IMR-90 (cell line): ENCODE results near the gene ERCC4. TPM values are rescaled to one million over a fixed set of nuclear protein-coding genes. Genes with fewer than 3 reads are reported as not detected.

ENCODE experiments used
- ATAC-seq: fragments of 200-7000 bp; cut with Tn5 transposase; 2 replicates; pipeline ENCODE4 v1.9.1; 2020; ENCODE audit warnings: low read depth, mild to moderate bottlenecking, moderate library complexity
- BruUV-seq: library from RNA; stranded (reverse); fragments of 400-500 nt; replicated peaks from 2 replicates; lab custom pipeline; 2021; lab: Mats Ljungman, UMichigan
- CTCF ChIA-PET: fragments of 300-600 bp; formaldehyde crosslinking; extraction: SDS; loops from one replicate; lab custom pipeline; 2021; ENCODE audit warnings: antibody characterized with exemption; lab: Yijun Ruan, JAX
- POLR2A ChIA-PET: fragments of 300-600 bp; sonication (Branson Sonifier 250); formaldehyde crosslinking; loops from one replicate; lab custom pipeline; 2022; ENCODE audit warnings: antibody characterized with exemption; ENCODE audit not compliant: unreplicated experiment; lab: Charles Lee
- DNase-seq: peaks from one replicate; pipeline ENCODE4 v3.0.0; 2013
- H2AFZ ChIP-seq: replicated peaks from 2 replicates; pipeline ENCODE3; 2013; ENCODE audit warnings: low read length, mild to moderate bottlenecking; ENCODE audit not compliant: poor library complexity
- H2AK5ac ChIP-seq: 2 replicates; pipeline ENCODE4 v1.6.1; 2013; ENCODE audit warnings: low read depth, low read length, inconsistent platforms
- H2AK9ac ChIP-seq: replicated peaks from 2 replicates; pipeline ENCODE3; 2013; ENCODE audit warnings: mild to moderate bottlenecking, low read depth, low read length, moderate library complexity; ENCODE audit not compliant: poor library complexity
- H2BK120ac ChIP-seq: 2 replicates; pipeline ENCODE4 v1.6.1; 2013; ENCODE audit warnings: low read depth, low read length, inconsistent platforms
- H2BK15ac ChIP-seq: 3 replicates; pipeline ENCODE4 v1.6.1; 2013; ENCODE audit warnings: low read depth, low read length, inconsistent platforms
- H2BK20ac ChIP-seq: 2 replicates; pipeline ENCODE4 v1.6.1; 2013; ENCODE audit warnings: low read depth, mild to moderate bottlenecking, inconsistent platforms, low read length, moderate library complexity
- H2BK5ac ChIP-seq: 2 replicates; pipeline ENCODE4 v1.6.1; 2013; ENCODE audit warnings: mild to moderate bottlenecking, low read depth, low read length, inconsistent platforms; ENCODE audit not compliant: poor library complexity, severe bottlenecking
- H3K14ac ChIP-seq: replicated peaks from 2 replicates; pipeline ENCODE4 v1.6.1; 2013; ENCODE audit warnings: low read depth, low read length, inconsistent platforms
- H3K18ac ChIP-seq: 2 replicates; pipeline ENCODE4 v1.6.1; 2013; ENCODE audit warnings: low read depth, low read length, control low read depth
- H3K23ac ChIP-seq: 2 replicates; pipeline ENCODE4 v1.6.1; 2013; ENCODE audit warnings: low read depth, low read length, inconsistent platforms
- H3K27ac ChIP-seq: 2 replicates; pipeline ENCODE4 v1.5.1; 2013; ENCODE audit warnings: mild to moderate bottlenecking, control low read depth, low read length; ENCODE audit not compliant: insufficient read depth
- H3K27me3 ChIP-seq: 2 replicates; pipeline ENCODE4 v1.6.1; 2013; ENCODE audit warnings: low read length; ENCODE audit not compliant: control insufficient read depth, insufficient read depth
- H3K36me3 ChIP-seq: 2 replicates; pipeline ENCODE4 v1.6.1; 2013; ENCODE audit warnings: low read length, mixed read lengths; ENCODE audit not compliant: control insufficient read depth, insufficient read depth
- H3K4ac ChIP-seq: 2 replicates; pipeline ENCODE4 v1.6.1; 2013; ENCODE audit warnings: low read depth, low read length, inconsistent platforms
- H3K4me1 ChIP-seq: 2 replicates; pipeline ENCODE4 v1.6.1; 2013; ENCODE audit warnings: low read length, mixed read lengths; ENCODE audit not compliant: control insufficient read depth, insufficient read depth
- H3K4me2 ChIP-seq: 2 replicates; pipeline ENCODE4 v1.6.1; 2013; ENCODE audit warnings: low read depth, mild to moderate bottlenecking, control low read depth, low read length, moderate library complexity
- H3K4me3 ChIP-seq: 2 replicates; pipeline ENCODE4 v1.5.1; 2013; ENCODE audit warnings: low read depth, mild to moderate bottlenecking, control low read depth, low read length, moderate library complexity; ENCODE audit not compliant: insufficient read depth
- H3K56ac ChIP-seq: 2 replicates; pipeline ENCODE4 v1.6.1; 2013; ENCODE audit warnings: low read length, inconsistent platforms; ENCODE audit not compliant: insufficient read depth; ENCODE audit errors: extremely low read depth
- H3K79me1 ChIP-seq, 2 experiments: 2 replicates each; pipeline ENCODE4 v1.6.1; 2013; ENCODE audit warnings: low read length in 2 of 2, inconsistent platforms in 1 of 2, low read depth in 1 of 2
- H3K9ac ChIP-seq: 2 replicates; pipeline ENCODE4 v1.6.1; 2013; ENCODE audit warnings: low read depth, low read length, control low read depth
- H3K9me1 ChIP-seq: 2 replicates; pipeline ENCODE4 v1.6.1; 2013; ENCODE audit warnings: low read length, inconsistent platforms; ENCODE audit not compliant: insufficient read depth
- H3K9me3 ChIP-seq: 2 replicates; pipeline ENCODE4 v1.6.1; 2013; ENCODE audit warnings: low read length; ENCODE audit not compliant: control insufficient read depth, insufficient read depth
- H4K20me1 ChIP-seq: 2 replicates; pipeline ENCODE4 v1.6.1; 2013; ENCODE audit warnings: low read length, inconsistent platforms; ENCODE audit not compliant: insufficient read depth
- H4K5ac ChIP-seq: 2 replicates; pipeline ENCODE4 v1.6.1; 2013; ENCODE audit warnings: mild to moderate bottlenecking, low read depth, low read length, control low read depth
- H4K8ac ChIP-seq, 2 experiments: 2 replicates each; pipeline ENCODE4 v1.6.1; 2013; ENCODE audit warnings: low read depth in 2 of 2, low read length in 2 of 2, control low read depth in 1 of 2, inconsistent platforms in 1 of 2
- H4K91ac ChIP-seq: 2 replicates; pipeline ENCODE4 v1.6.1; 2013; ENCODE audit warnings: low read depth, low read length, inconsistent platforms; ENCODE audit not compliant: insufficient read depth
- CTCF ChIP-seq: conservative IDR thresholded peaks from 2 replicates; pipeline ENCODE4 v1.5.1; 2012; ENCODE audit warnings: mild to moderate bottlenecking, low read depth, low read length, improper control_type of control experiment
- RFX5 ChIP-seq: IDR thresholded peaks from 2 replicates; pipeline ENCODE4 v1.8.0; 2012; ENCODE audit warnings: low read depth, mild to moderate bottlenecking, low read length, moderate library complexity
- USF2 ChIP-seq: fragments of 150-350 bp; IDR thresholded peaks from 2 replicates; pipeline ENCODE4 v1.6.1; 2017; ENCODE audit warnings: mild to moderate bottlenecking, antibody characterized with exemption, low read length, low read depth
- WGBS, 2 experiments: methylation state at CpG; one replicate each; pipeline versions ENCODE4 v1.1.5 to v1.1.7; 2013; ENCODE audit warnings: missing lambda C conversion rate in 2 of 2; ENCODE audit not compliant: insufficient read length in 1 of 2; ENCODE audit errors: extremely low coverage in 2 of 2; 5-methylcytosine and 5-hydroxymethylcytosine counted together
- dilution Hi-C: fragments of 300-500 bp; cut with HindIII; formaldehyde crosslinking; loops from one replicate; pipeline ENCODE4 v1.14.3; 2018; ENCODE audit warnings: low sequenced_read_pairs; ENCODE audit not compliant: unreplicated experiment
- in situ Hi-C: fragments of 300-500 bp; cut with MboI; formaldehyde crosslinking; loops from 3 replicates; pipeline ENCODE4 v1.14.3; 2019; ENCODE audit warnings: low sequenced_read_pairs, inconsistent platforms, mixed read lengths
- intact Hi-C: fragments of 100-400 bp; cut with micrococcal nuclease; formaldehyde crosslinking; loops from 2 replicates; pipeline ENCODE4 v1.10.0; 2022
- polyA plus RNA-seq, 3 experiments: library from polyadenylated mRNA; depleted of rRNA; stranded (reverse); fragments of >200 nt; gene quantifications; 2 replicates each; pipeline ENCODE4 v1.2.3, GENCODE V29; 2012; ENCODE audit warnings: low replicate concordance in 1 of 3
- total RNA-seq: library from RNA; depleted of rRNA; stranded (reverse); fragments of >200 nt; gene quantifications from 2 replicates; pipeline ENCODE4 v1.2.3, GENCODE V29; 2012

The ERCC4 gene
- total and polyA plus RNA-seq, 2 of the 4 experiments (the other 2 are of a cell fraction), result 2.9 to 19.2 TPM

- Histone ChIP-seq H4K91ac (no peak overlapping the region), H3K27me3 (peaks cover 12% of the 10 kb centered on the region), H3K4me2 (no peak overlapping the region), H3K4ac (no peak overlapping the region), H2AK9ac (no peak overlapping the region), H3K9me1 (no peaks in the 10 kb centered on the region), H2BK5ac (no peak overlapping the region), H3K27ac (no peak overlapping the region), H2AK5ac (no peak overlapping the region), H3K79me1 (no peaks in the 10 kb centered on the region), H3K9me3 (no peaks in the 10 kb centered on the region), H3K14ac (no peak overlapping the region), H3K4me3 (no peak overlapping the region), H2BK15ac (no peak overlapping the region), H4K8ac (no peak overlapping the region), H2BK120ac (no peak overlapping the region), H3K23ac (no peak overlapping the region), H3K9ac (no peak overlapping the region), H3K18ac (no peak overlapping the region), H4K5ac (no peak overlapping the region), H3K4me1 (peaks cover 3% of the 10 kb centered on the region; the same call in 1 of the 2 replicates), H4K20me1 (no peaks in the 10 kb centered on the region), H2BK20ac (no peak overlapping the region), H3K36me3 (no peaks in the 10 kb centered on the region), H2AFZ (no peak overlapping the region), H3K56ac (no peak overlapping the region)
- WGBS, 2 experiments, result no CpG with 5 or more reads among the region's 4 CpGs
- DNase-seq (no peak), ATAC-seq (no peak)
- no TSS peak for BruUV-seq
- in situ Hi-C loops, result no loop called here
- no peak for TF ChIP-seq CTCF
- TF ChIP-seq RFX5, result no peak
- no peak for TF ChIP-seq USF2
- dilution Hi-C loops, result no loop called here
- POLR2A ChIA-PET, result no interaction called here
- intact Hi-C loops, result no loop called here
- CTCF ChIA-PET, result no interaction called here
Measured at GRCh38 chr16:13997526-13997925, 77.6 kb downstream of the ERCC4 start.
